HEK293T (cell line): ENCODE measurements around the gene CASP8AP2.

Experiments
- ARNT ChIP-seq: fragments of 450-650 bp; IDR thresholded peaks from 2 replicates; pipeline ENCODE4 v1.6.1; 2017; ENCODE audit warnings: mild to moderate bottlenecking
- BHLHE40 ChIP-seq: fragments of 450-650 bp; IDR thresholded peaks from 2 replicates; pipeline ENCODE4 v1.6.1; 2016; ENCODE audit warnings: mild to moderate bottlenecking, moderate library complexity, borderline replicate concordance
- CTBP1 ChIP-seq: fragments of 450-650 bp; IDR thresholded peaks from 2 replicates; pipeline ENCODE4 v1.6.1; 2016; ENCODE audit warnings: borderline replicate concordance
- ELF4 ChIP-seq: fragments of 450-650 bp; IDR thresholded peaks from 2 replicates; pipeline ENCODE4 v1.6.1; 2017; ENCODE audit warnings: antibody characterized with exemption
- FOXK2 ChIP-seq: fragments of 450-650 bp; IDR thresholded peaks from 2 replicates; pipeline ENCODE4 v1.6.1; 2016; ENCODE audit warnings: mild to moderate bottlenecking
- FOXM1 ChIP-seq: fragments of 450-650 bp; IDR thresholded peaks from 2 replicates; pipeline ENCODE4 v1.6.1; 2017; ENCODE audit warnings: mild to moderate bottlenecking, borderline replicate concordance
- HDGF ChIP-seq: fragments of 450-650 bp; IDR thresholded peaks from 2 replicates; pipeline ENCODE4 v1.6.1; 2017; ENCODE audit warnings: antibody characterized with exemption, borderline replicate concordance
- L3MBTL2 ChIP-seq: fragments of 450-650 bp; conservative IDR thresholded peaks from 2 replicates; pipeline ENCODE4 v1.6.1; 2016; ENCODE audit warnings: mild to moderate bottlenecking
- LEF1 ChIP-seq: fragments of 450-650 bp; IDR thresholded peaks from 2 replicates; pipeline ENCODE4 v1.6.1; 2017; ENCODE audit warnings: mild to moderate bottlenecking, borderline replicate concordance
- SP1 ChIP-seq: fragments of 450-650 bp; IDR thresholded peaks from 2 replicates; pipeline ENCODE4 v1.6.1; 2017
- SUZ12 ChIP-seq: fragments of 450-650 bp; IDR thresholded peaks from 2 replicates; pipeline ENCODE4 v1.6.1; 2016; ENCODE audit warnings: mild to moderate bottlenecking
- TARDBP ChIP-seq: fragments of 450-650 bp; IDR thresholded peaks from 2 replicates; pipeline ENCODE4 v1.6.1; 2016

DNA sequence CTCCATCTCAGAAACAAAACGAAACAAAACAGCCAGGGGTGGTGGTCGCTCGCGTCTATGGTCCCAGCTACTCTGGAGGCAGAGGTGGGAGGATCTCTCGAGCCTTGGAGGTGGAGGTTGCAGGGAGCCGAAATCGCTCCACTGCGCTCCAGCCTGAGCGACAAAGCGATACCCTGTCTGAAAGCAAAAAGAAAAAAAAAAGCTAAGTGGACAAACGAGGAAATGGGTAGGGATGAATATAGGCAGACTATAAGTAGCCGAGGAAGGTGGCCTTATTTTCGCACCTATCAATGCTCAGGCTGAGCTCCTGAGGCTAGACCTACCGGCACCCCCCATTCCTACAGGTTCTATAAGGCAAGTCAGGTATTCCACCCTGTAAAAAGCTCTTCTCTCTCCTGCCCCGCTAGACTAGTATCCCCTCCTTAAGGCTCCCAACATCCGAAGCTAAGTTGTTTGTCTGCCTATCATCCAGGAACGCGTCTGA lies 650 bp upstream of the CASP8AP2 start:
- TF ChIP-seq SP1 (no peak), ELF4 (no peak), CTBP1 (no peak), FOXK2 (no peak), SUZ12 (no peak), L3MBTL2 (no peak), BHLHE40 (no peak), TARDBP (no peak), ARNT (no peak), HDGF (no peak), FOXM1 (no peak), LEF1 (no peak)
